H1 (cell line): ENCODE data around the gene DAGLA. TPM values are rescaled to one million over a fixed set of nuclear protein-coding genes. Genes with fewer than 3 reads are reported as not detected.

Experiments used
- CTCF ChIA-PET: fragments of 300-600 bp; sonication (Branson Sonifier 250); formaldehyde crosslinking; loops from one replicate; lab custom pipeline; 2021; ENCODE audit not compliant: partially characterized antibody; lab: Charles Lee
- POLR2A ChIA-PET: fragments of 300-600 bp; sonication (Branson Sonifier 250); formaldehyde crosslinking; loops from one replicate; lab custom pipeline; 2021; ENCODE audit warnings: inconsistent platforms; ENCODE audit not compliant: partially characterized antibody; lab: Charles Lee
- DNase-seq, 2 experiments: peaks; one replicate each; pipeline versions ENCODE4 v3.0.0 to v3.0.0-alpha.2; 2010 to 2022; ENCODE audit warnings: low spot score in 2 of 2, low read depth in 1 of 2, mixed read lengths in 1 of 2
- FAIRE-seq: peaks from 2 replicates; lab custom pipeline; 2011; peaks lifted over from hg19 to GRCh38; lab: Jason Lieb, UNC
- H2AFZ ChIP-seq: 2 replicates; pipeline ENCODE4 v1.8.1; 2012; ENCODE audit warnings: low read length, inconsistent platforms
- H2AK5ac ChIP-seq: 2 replicates; pipeline ENCODE4 v1.6.1; 2013; ENCODE audit warnings: low read depth, low read length
- H2BK120ac ChIP-seq: replicated peaks from 2 replicates; pipeline ENCODE3; 2013; ENCODE audit warnings: low read depth, low read length, inconsistent platforms
- H2BK12ac ChIP-seq: 2 replicates; pipeline ENCODE4 v1.6.1; 2013; ENCODE audit warnings: low read depth, low read length
- H2BK15ac ChIP-seq: 2 replicates; pipeline ENCODE4 v1.6.1; 2013; ENCODE audit warnings: low read length
- H2BK20ac ChIP-seq: 2 replicates; pipeline ENCODE4 v1.6.1; 2013; ENCODE audit warnings: low read length
- H2BK5ac ChIP-seq: 2 replicates; pipeline ENCODE4 v1.6.1; 2013; ENCODE audit warnings: low read depth, low read length
- H3K14ac ChIP-seq: 2 replicates; pipeline ENCODE4 v1.6.1; 2013; ENCODE audit warnings: inconsistent platforms; ENCODE audit not compliant: insufficient read length
- H3K18ac ChIP-seq: 2 replicates; pipeline ENCODE4 v1.6.1; 2013; ENCODE audit warnings: low read length; ENCODE audit errors: extremely low read depth
- H3K23ac ChIP-seq: 2 replicates; pipeline ENCODE4 v1.6.1; 2013; ENCODE audit warnings: inconsistent platforms; ENCODE audit not compliant: insufficient read length
- H3K23me2 ChIP-seq: 2 replicates; pipeline ENCODE4 v1.6.1; 2013; ENCODE audit warnings: low read depth, low read length
- H3K27ac ChIP-seq: 2 replicates; pipeline ENCODE4 v1.6.1; 2011; ENCODE audit warnings: low read depth, low read length, inconsistent platforms
- H3K27me3 ChIP-seq, 4 experiments: replicated peaks in 1 of 4; 1 replicate in 1 of 4; 2 replicates in 3 of 4; pipeline versions ENCODE4 v1.6.1 to v1.8.1; 2011 to 2013; ENCODE audit warnings: low read length in 3 of 4, mild to moderate bottlenecking in 3 of 4, inconsistent platforms in 2 of 4, mixed read lengths in 2 of 4, moderate library complexity in 1 of 4; ENCODE audit not compliant: control insufficient read depth in 3 of 4, insufficient read depth in 3 of 4; ENCODE audit errors: extremely low read depth in 1 of 4
- H3K36me3 ChIP-seq, 4 experiments: 2 replicates each; pipeline versions ENCODE4 v1.6.1 to v1.8.1; 2011 to 2013; ENCODE audit warnings: mild to moderate bottlenecking in 4 of 4, low read length in 3 of 4, moderate library complexity in 2 of 4, control low read depth in 1 of 4, inconsistent platforms in 1 of 4; ENCODE audit not compliant: insufficient read depth in 4 of 4, control insufficient read depth in 2 of 4
- H3K4ac ChIP-seq: replicated peaks from 2 replicates; pipeline ENCODE3; 2013; ENCODE audit warnings: low read length, low read depth, mixed read lengths, inconsistent platforms; ENCODE audit not compliant: insufficient read length
- H3K4me1 ChIP-seq, 4 experiments: replicated peaks in 1 of 4; 1 replicate in 1 of 4; 2 replicates in 3 of 4; pipeline versions ENCODE4 v1.6.1 to v1.8.1; 2011 to 2013; ENCODE audit warnings: low read length in 3 of 4, inconsistent platforms in 2 of 4, mixed read lengths in 1 of 4; ENCODE audit not compliant: insufficient read depth in 4 of 4, control insufficient read depth in 3 of 4
- H3K4me2 ChIP-seq, 2 experiments: 2 replicates each; pipeline versions ENCODE4 v1.6.1 to v1.8.1; 2011 to 2013; ENCODE audit warnings: low read depth in 2 of 2, low read length in 2 of 2, control low read depth in 1 of 2, inconsistent platforms in 1 of 2, mild to moderate bottlenecking in 1 of 2; ENCODE audit not compliant: insufficient read depth in 1 of 2
- H3K4me3 ChIP-seq, 4 experiments: fragments of 200-600, 300-600 bp in 1 of 4; sonication (generic), shearing (Covaris generic), sonication (Bioruptor Twin) in 1 of 4; 2 replicates each; pipeline versions ENCODE4 v1.5.1 to v1.8.1; 2011 to 2016; ENCODE audit warnings: low read length in 4 of 4, low read depth in 3 of 4, control low read depth in 2 of 4, inconsistent platforms in 2 of 4, mild to moderate bottlenecking in 2 of 4, mixed read lengths in 1 of 4, moderate library complexity in 1 of 4; ENCODE audit not compliant: insufficient read depth in 2 of 4; ENCODE audit errors: extremely low read depth in 1 of 4
- H3K56ac ChIP-seq: replicated peaks from 2 replicates; pipeline ENCODE3; 2013; ENCODE audit warnings: low read depth, mild to moderate bottlenecking, mixed read lengths, low read length, inconsistent platforms; ENCODE audit not compliant: insufficient read length
- H3K79me1 ChIP-seq: 2 replicates; pipeline ENCODE4 v1.6.1; 2013; ENCODE audit warnings: low read depth, low read length, control low read depth
- H3K79me2 ChIP-seq, 2 experiments: 2 replicates each; pipeline versions ENCODE4 v1.6.1 to v1.8.1; 2012 to 2013; ENCODE audit warnings: low read length in 2 of 2, mild to moderate bottlenecking in 2 of 2, inconsistent platforms in 1 of 2; ENCODE audit not compliant: insufficient read depth in 2 of 2, control insufficient read depth in 1 of 2
- H3K9ac ChIP-seq, 4 experiments: replicated peaks in 1 of 4; 1 replicate in 1 of 4; 2 replicates in 3 of 4; pipeline versions ENCODE4 v1.6.1 to v1.8.1; 2011 to 2013; ENCODE audit warnings: low read depth in 3 of 4, low read length in 3 of 4, control low read depth in 2 of 4, mild to moderate bottlenecking in 2 of 4, moderate library complexity in 2 of 4, inconsistent platforms in 1 of 4; ENCODE audit errors: extremely low read depth in 1 of 4
- H3K9me3 ChIP-seq, 2 experiments: 2 replicates each; pipeline versions ENCODE4 v1.6.1 to v1.8.1; 2012 to 2013; ENCODE audit warnings: mild to moderate bottlenecking in 2 of 2, moderate library complexity in 2 of 2, control low read depth in 1 of 2, inconsistent platforms in 1 of 2, low read depth in 1 of 2, low read length in 1 of 2, mixed read lengths in 1 of 2; ENCODE audit not compliant: insufficient read depth in 2 of 2
- H4K20me1 ChIP-seq, 2 experiments: replicated peaks in 1 of 2; 2 replicates each; pipeline versions ENCODE3 to v1.8.1; 2011 to 2013; ENCODE audit warnings: inconsistent platforms in 2 of 2, low read length in 2 of 2, mild to moderate bottlenecking in 1 of 2; ENCODE audit not compliant: insufficient read depth in 2 of 2, control insufficient read depth in 1 of 2
- H4K5ac ChIP-seq: 2 replicates; pipeline ENCODE4 v1.6.1; 2013; ENCODE audit warnings: low read length, low read depth, mixed read lengths, inconsistent platforms; ENCODE audit not compliant: insufficient read length
- H4K8ac ChIP-seq: 2 replicates; pipeline ENCODE4 v1.8.0; 2013; ENCODE audit warnings: mild to moderate bottlenecking, moderate library complexity, low read length, inconsistent platforms; ENCODE audit not compliant: insufficient read depth; ENCODE audit errors: extremely low read depth
- H4K91ac ChIP-seq: replicated peaks from 2 replicates; pipeline ENCODE3; 2013; ENCODE audit warnings: low read length, mixed read lengths, inconsistent platforms; ENCODE audit not compliant: insufficient read length
- CBX5 ChIP-seq: fragments of 300-800, 300-1000 bp; sonication (generic); IDR thresholded peaks from 2 replicates; pipeline ENCODE4 v1.7.1; 2016; ENCODE audit warnings: antibody characterized with exemption, low read length, low read depth
- EP300 ChIP-seq, 2 experiments: IDR thresholded peaks; 1 replicate in 1 of 2; 2 replicates in 1 of 2; pipeline ENCODE4 v1.6.1; 2011 to 2012; ENCODE audit warnings: low read depth in 2 of 2, low read length in 2 of 2, mild to moderate bottlenecking in 2 of 2, borderline replicate concordance in 1 of 2, inconsistent platforms in 1 of 2, moderate library complexity in 1 of 2
- NRF1 ChIP-seq: IDR thresholded peaks from 2 replicates; pipeline ENCODE4 v1.6.1; 2011; ENCODE audit warnings: mild to moderate bottlenecking, low read depth, low read length, improper control_type of control experiment
- SP2 ChIP-seq: IDR thresholded peaks from 2 replicates; pipeline ENCODE4 v1.6.1; 2012; ENCODE audit warnings: mild to moderate bottlenecking, low read length, inconsistent platforms
- SP4 ChIP-seq: IDR thresholded peaks from 2 replicates; pipeline ENCODE4 v1.6.1; 2012; ENCODE audit warnings: low read length, inconsistent platforms
- TBP ChIP-seq: IDR thresholded peaks from 2 replicates; pipeline ENCODE4 v1.6.1; 2011; ENCODE audit warnings: low read depth, low read length, improper control_type of control experiment
- WGBS, 2 experiments: shearing (Covaris generic) in 1 of 2; methylation state at CpG; one replicate each; pipeline versions ENCODE4 v1.1.6 to v1.1.7; 2013 to 2015; ENCODE audit warnings: low lambda C conversion rate in 2 of 2, mixed read lengths in 2 of 2, inconsistent platforms in 1 of 2, low coverage in 1 of 2, missing lambda C conversion rate in 1 of 2; ENCODE audit not compliant: insufficient replicate concordance in 2 of 2, insufficient coverage in 1 of 2, insufficient read length in 1 of 2; ENCODE audit errors: extremely low coverage in 1 of 2, missing lambda C conversion rate in 1 of 2; 5-methylcytosine and 5-hydroxymethylcytosine counted together
- polyA plus RNA-seq, 7 experiments: library from polyadenylated mRNA; depleted of rRNA in 3 of 7; stranded (reverse) in 5 of 7; unstranded in 2 of 7; fragments of >200 nt in 5 of 7; fragments of 200-250 nt in 2 of 7; gene quantifications; 1 replicate in 5 of 7; 2 replicates in 1 of 7; 4 replicates in 1 of 7; pipeline versions ENCODE4 v1.2.1 to v1.2.3, GENCODE V29; 2011 to 2013; ENCODE audit warnings: missing spikeins in 2 of 7, mixed read lengths in 2 of 7
- total RNA-seq: library from RNA; stranded (reverse); fragmentation: NEBNext Ultra II Directional; extraction: Animal tissue kit (Norgen Biotek cat#: 25700); gene quantifications from 2 replicates; pipeline ENCODE4 v1.2.1, GENCODE V29; 2021

Gene DAGLA
- total and polyA plus RNA-seq, 2 of the 8 experiments (the other 6 are each of a cell fraction or from before 2014, with no cell fraction given): 3.6 to 6.6 TPM

- FAIRE-seq: no peak
- Histone ChIP-seq H3K56ac (no peak overlapping the region), H2BK5ac (peak overlapping the region; percentile 75; the same call in 1 of the 2 replicates), H4K20me1 (peaks cover 0 to 1% of the 10 kb centered on the region in 2 experiments), H2BK12ac (no peak overlapping the region), H4K8ac (no peak overlapping the region), H2BK20ac (no peak overlapping the region), H3K27me3 (peaks cover 4 to 21% (median 15%) of the 10 kb centered on the region in 4 experiments), H3K23me2 (no peaks in the 10 kb centered on the region), H3K4me1 (peaks cover 0 to 18% (median 12%) of the 10 kb centered on the region in 4 experiments; a peak in 6 of 7 replicates), H3K79me2 (no peaks in the 10 kb centered on the region), H3K27ac (no peak overlapping the region), H3K36me3 (no peaks in the 10 kb centered on the region), H3K4me3 (no peak overlapping the region), H4K91ac (no peak overlapping the region), H2AK5ac (no peak overlapping the region), H3K4me2 (no peak overlapping the region), H2BK120ac (no peak overlapping the region), H3K4ac (no peak overlapping the region), H3K9me3 (no peaks in the 10 kb centered on the region), H3K9ac (no peak overlapping the region), H3K18ac (peak overlapping the region; percentile 38; the same call in 1 of the 2 replicates), H4K5ac (no peak overlapping the region), H2BK15ac (no peak overlapping the region), H3K23ac (no peak overlapping the region), H3K79me1 (no peaks in the 10 kb centered on the region), H2AFZ (no peak overlapping the region), H3K14ac (no peak overlapping the region)
- no peak for DNase-seq
- 80% methylated on average over 4 of the region's 4 CpGs; no CpG with 5 or more reads in 1 of the 2 experiments for WGBS, 2 experiments
- CTCF ChIA-PET: interaction anchor here (1.0 to 6.0 kb wide), 7 partner anchors 9 to 191 kb away, joined by 3 to 48 read pairs (median 5); partner anchors contain the start of genes FEN1 and TMEM258
- POLR2A ChIA-PET: interaction anchor here (3.5 kb wide), 1 partner anchor 37 kb away, joined by 13 read pairs; the partner anchor contains the start of genes FEN1 and TMEM258
- no peak for TF ChIP-seq SP4
- TF ChIP-seq SP2: no peak
- no peak for TF ChIP-seq EP300 (IDR thresholded peaks at IDR 0.05; ENCODE audit: borderline replicate concordance in 1 of 2, low read depth in 2 of 2, low read length in 2 of 2)
- TF ChIP-seq TBP: no peak
- TF ChIP-seq CBX5: no peak
- TF ChIP-seq NRF1: no peak
Observed at GRCh38 chr11:61756147-61756451, 75.9 kb downstream of the DAGLA start.
